KMS-11 (cell line): ENCODE measurements around the gene ZNRF2.

ENCODE experiments used
- H2AFZ ChIP-seq: fragments of 200-600 bp; sonication (generic); 2 replicates; pipeline ENCODE4 v1.6.1; 2016; ENCODE audit warnings: antibody characterized with exemption, mixed run types, low read depth
- H3K27ac ChIP-seq: fragments of 200-600 bp; sonication (generic); 2 replicates; pipeline ENCODE4 v1.6.1; 2016; ENCODE audit warnings: mild to moderate bottlenecking, mixed run types
- H3K27me3 ChIP-seq: fragments of 200-600 bp; sonication (generic); 2 replicates; pipeline ENCODE4 v1.6.1; 2017; ENCODE audit warnings: mild to moderate bottlenecking, low read depth, mixed run types, moderate library complexity; ENCODE audit not compliant: insufficient read depth
- H3K36me3 ChIP-seq: fragments of 200-600 bp; sonication (generic); 2 replicates; pipeline ENCODE4 v1.6.1; 2017; ENCODE audit warnings: mild to moderate bottlenecking, mixed run types; ENCODE audit not compliant: insufficient read depth
- H3K4me1 ChIP-seq: fragments of 200-600 bp; sonication (generic); 2 replicates; pipeline ENCODE4 v1.6.1; 2016; ENCODE audit warnings: mild to moderate bottlenecking, low read depth, mixed run types; ENCODE audit not compliant: poor library complexity, severe bottlenecking
- H3K4me2 ChIP-seq: fragments of 200-600 bp; sonication (generic); 2 replicates; pipeline ENCODE4 v1.7.0; 2016; ENCODE audit warnings: mild to moderate bottlenecking, mixed run types
- H3K4me3 ChIP-seq: fragments of 200-600 bp; sonication (generic); IDR thresholded peaks from 2 replicates; pipeline ENCODE4 v1.6.1; 2017; ENCODE audit warnings: low read depth, low read length, mixed read lengths; ENCODE audit not compliant: insufficient read depth
- H3K79me2 ChIP-seq: fragments of 200-600 bp; sonication (generic); 2 replicates; pipeline ENCODE4 v1.6.1; 2016; ENCODE audit warnings: low read depth, mixed run types; ENCODE audit not compliant: insufficient read depth
- H3K9ac ChIP-seq: fragments of 200-600 bp; sonication (generic); 2 replicates; pipeline ENCODE4 v1.6.1; 2016; ENCODE audit warnings: mild to moderate bottlenecking, mixed run types
- H4K20me1 ChIP-seq: fragments of 200-600 bp; sonication (generic); 2 replicates; pipeline ENCODE4 v1.6.1; 2016; ENCODE audit warnings: mild to moderate bottlenecking, mixed run types; ENCODE audit not compliant: insufficient read depth
- TF ChIP-seq, protein P1 (sequence below): fragments of 200-600 bp; sonication (generic); conservative IDR thresholded peaks from 2 replicates; pipeline ENCODE4 v1.6.1; 2017; ENCODE audit warnings: low read depth, mild to moderate bottlenecking, antibody characterized with exemption, low read length, moderate library complexity, mixed read lengths

ZNRF2 gene

DNA sequence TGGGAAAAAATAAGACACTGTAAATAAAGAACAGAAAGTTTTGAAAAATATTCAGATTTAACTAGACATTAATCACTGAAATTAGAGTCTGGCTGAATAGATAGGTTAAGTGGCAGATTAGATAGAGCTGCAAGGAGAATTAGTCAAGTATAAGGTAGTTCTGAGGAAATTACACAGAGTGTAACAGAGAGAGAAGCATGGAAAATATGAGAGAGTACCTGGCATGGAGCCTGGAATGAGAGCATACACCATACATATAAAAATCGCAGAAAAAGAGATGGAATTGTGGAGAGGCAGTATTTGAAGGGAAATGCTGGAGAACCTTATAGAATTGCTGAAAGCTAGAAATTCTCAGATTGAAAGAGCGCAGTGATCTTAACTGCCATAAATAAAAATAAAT is 46.9 kb downstream of the ZNRF2 start:
- no peaks in the 10 kb centered on the region for H3K27me3 ChIP-seq
- peaks cover 77% of the 10 kb centered on the region for H3K4me1 ChIP-seq
- peak overlapping the region; percentile 89 for H3K4me2 ChIP-seq
- peak overlapping the region; percentile 25 for H3K27ac ChIP-seq
- H3K4me3 ChIP-seq, result no peak overlapping the region
- H4K20me1 ChIP-seq, result no peaks in the 10 kb centered on the region
- peaks cover 92% of the 10 kb centered on the region; the same call in 1 of the 2 replicates for H3K79me2 ChIP-seq
- H2AFZ ChIP-seq, result no peak overlapping the region
- H3K36me3 ChIP-seq, result no peaks in the 10 kb centered on the region
- peak overlapping the region; percentile 6; the same call in 1 of the 2 replicates for H3K9ac ChIP-seq
- TF ChIP-seq, protein P1, sequence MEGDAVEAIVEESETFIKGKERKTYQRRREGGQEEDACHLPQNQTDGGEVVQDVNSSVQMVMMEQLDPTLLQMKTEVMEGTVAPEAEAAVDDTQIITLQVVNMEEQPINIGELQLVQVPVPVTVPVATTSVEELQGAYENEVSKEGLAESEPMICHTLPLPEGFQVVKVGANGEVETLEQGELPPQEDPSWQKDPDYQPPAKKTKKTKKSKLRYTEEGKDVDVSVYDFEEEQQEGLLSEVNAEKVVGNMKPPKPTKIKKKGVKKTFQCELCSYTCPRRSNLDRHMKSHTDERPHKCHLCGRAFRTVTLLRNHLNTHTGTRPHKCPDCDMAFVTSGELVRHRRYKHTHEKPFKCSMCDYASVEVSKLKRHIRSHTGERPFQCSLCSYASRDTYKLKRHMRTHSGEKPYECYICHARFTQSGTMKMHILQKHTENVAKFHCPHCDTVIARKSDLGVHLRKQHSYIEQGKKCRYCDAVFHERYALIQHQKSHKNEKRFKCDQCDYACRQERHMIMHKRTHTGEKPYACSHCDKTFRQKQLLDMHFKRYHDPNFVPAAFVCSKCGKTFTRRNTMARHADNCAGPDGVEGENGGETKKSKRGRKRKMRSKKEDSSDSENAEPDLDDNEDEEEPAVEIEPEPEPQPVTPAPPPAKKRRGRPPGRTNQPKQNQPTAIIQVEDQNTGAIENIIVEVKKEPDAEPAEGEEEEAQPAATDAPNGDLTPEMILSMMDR, result no peak

DNA sequence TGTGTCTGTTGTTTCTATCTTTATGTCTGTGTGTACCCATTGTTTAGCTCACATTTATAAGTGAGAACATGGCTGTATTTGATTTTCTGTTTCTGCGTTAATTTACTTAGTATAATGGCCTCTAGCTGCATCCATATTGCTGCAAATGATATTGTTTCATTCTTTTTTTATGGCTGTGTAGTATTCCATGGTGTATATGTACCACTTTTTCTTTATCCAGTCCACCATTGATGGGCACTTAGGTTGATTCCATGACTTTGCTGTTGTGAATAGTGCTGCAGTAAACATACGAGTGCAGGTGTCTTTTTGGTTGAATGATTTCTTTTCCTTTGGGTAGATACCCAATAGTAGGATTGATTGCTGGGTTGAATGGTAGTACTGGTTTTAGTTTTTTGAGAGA is 48.2 kb downstream of the ZNRF2 start:
- TF ChIP-seq, protein P1, result no peak
- no peaks in the 10 kb centered on the region for H4K20me1 ChIP-seq
- no peak overlapping the region for H2AFZ ChIP-seq
- H3K27me3 ChIP-seq, result no peaks in the 10 kb centered on the region
- H3K79me2 ChIP-seq, result peaks cover 92% of the 10 kb centered on the region
- no peak overlapping the region for H3K4me3 ChIP-seq
- no peaks in the 10 kb centered on the region for H3K36me3 ChIP-seq
- no peak overlapping the region for H3K27ac ChIP-seq
- no peak overlapping the region for H3K4me2 ChIP-seq
- H3K4me1 ChIP-seq, result peaks cover 72% of the 10 kb centered on the region
- no peak overlapping the region for H3K9ac ChIP-seq

DNA sequence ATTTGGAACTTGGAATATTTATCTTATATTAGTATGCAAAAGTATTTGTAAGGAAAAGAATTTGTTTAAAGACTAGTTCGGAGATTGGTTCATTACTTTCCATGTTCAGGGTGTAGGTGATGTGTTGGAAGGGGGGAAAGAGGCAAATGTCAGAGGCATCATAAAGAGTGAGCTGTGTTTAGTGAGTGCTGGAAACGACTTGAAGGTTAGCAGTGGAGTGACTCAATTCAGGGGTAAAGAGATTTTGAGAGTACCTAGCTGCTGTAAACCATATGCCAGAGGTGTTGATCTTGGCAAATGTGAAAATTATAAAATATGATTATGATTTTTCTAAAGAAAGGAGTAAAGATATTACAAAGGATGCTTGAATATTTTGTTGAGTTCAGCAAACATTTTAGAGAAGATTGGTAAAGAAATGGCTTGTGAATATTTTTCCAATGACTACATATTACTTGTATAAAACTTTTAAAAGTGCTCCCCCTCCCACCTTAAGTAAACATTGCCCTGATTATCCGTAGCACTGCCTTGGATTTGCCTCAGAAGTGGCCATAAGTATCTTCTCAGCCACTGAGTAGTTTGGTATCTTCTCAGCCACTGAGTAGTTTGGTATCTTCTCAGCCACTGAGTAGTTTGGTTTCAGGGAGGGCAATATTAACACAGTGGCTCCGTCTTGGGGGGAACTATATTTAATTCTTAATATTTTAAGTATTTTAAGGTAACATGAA is 51.5 kb downstream of the ZNRF2 start:
- H3K27me3 ChIP-seq, result no peaks in the 10 kb centered on the region
- TF ChIP-seq, protein P1, result no peak
- H3K4me3 ChIP-seq, result no peak overlapping the region
- H3K4me2 ChIP-seq, result no peak overlapping the region
- H3K9ac ChIP-seq, result no peak overlapping the region
- peaks cover 91% of the 10 kb centered on the region for H3K79me2 ChIP-seq
- H3K4me1 ChIP-seq, result peaks cover 57% of the 10 kb centered on the region
- H2AFZ ChIP-seq, result no peak overlapping the region
- no peaks in the 10 kb centered on the region for H4K20me1 ChIP-seq
- no peaks in the 10 kb centered on the region for H3K36me3 ChIP-seq
- no peak overlapping the region for H3K27ac ChIP-seq

DNA sequence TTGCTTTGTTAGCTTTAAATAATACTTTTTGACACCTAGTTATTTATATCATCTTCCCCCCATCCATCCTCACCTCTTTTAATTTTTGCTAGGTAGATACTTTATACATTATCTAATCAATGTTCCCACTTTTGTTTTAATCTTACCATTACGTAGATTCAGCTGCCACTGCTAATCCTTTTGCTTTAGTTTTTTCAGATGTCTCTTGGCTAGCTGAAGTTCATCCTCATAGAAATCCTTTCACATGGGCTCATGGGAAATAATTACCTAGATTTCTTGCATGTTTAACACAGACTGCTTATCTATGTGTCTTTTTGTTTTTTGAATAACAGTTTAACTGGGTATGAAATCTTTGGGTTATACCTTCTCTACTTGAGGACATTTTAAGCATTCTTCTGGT is 60.1 kb downstream of the ZNRF2 start:
- peaks cover 65% of the 10 kb centered on the region for H3K4me1 ChIP-seq
- no peak overlapping the region for H2AFZ ChIP-seq
- H4K20me1 ChIP-seq, result no peaks in the 10 kb centered on the region
- TF ChIP-seq, protein P1, result no peak
- H3K4me2 ChIP-seq, result peak overlapping the region; percentile 9
- H3K36me3 ChIP-seq, result no peaks in the 10 kb centered on the region
- H3K4me3 ChIP-seq, result no peak overlapping the region
- peaks cover 95% of the 10 kb centered on the region for H3K79me2 ChIP-seq
- no peak overlapping the region for H3K9ac ChIP-seq
- no peak overlapping the region for H3K27ac ChIP-seq
- no peaks in the 10 kb centered on the region for H3K27me3 ChIP-seq
